ENCODE measurements around the gene CCDC88C.
A peak's percentile ranks its signal among the peaks of the same experiment; 100 is the strongest.

Gene CCDC88C

DNA sequence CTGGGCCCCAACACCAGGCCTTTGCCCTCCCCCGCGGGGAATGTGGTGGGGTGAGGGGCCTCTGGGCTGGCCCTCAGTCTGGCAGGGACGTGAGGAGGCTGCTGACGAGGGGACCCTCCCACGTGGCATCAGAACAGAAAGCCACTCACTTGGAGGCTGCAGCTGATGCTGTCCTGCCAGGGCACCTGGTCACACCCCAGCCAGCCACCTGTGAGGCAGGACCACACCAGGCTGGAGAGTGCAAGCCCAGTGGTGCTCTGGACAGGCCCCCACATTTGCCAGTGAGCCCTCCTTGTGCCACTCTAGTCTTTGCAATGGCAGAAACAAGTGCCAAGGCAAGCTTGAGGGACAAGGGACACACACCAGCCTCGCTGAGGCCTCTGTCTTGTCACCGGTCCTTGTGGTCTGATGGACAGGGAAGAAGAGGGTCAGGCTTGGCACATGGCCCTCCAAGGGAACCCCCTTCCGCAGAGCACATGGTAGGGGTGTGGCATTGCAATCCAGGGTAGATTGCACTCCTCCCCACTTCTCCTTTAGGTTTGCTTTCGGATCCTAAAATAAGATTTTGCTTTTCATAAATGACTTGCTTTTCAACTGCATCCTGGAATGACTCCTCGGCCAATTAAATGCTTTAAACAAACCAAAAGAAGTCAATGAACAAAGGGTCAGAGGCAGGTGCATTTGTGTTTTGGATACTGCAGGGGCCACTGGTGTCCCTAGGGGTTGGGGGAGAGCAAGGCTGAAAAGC lies 53.7 kb downstream of the CCDC88C start:
- no peak for DNase-seq

DNA sequence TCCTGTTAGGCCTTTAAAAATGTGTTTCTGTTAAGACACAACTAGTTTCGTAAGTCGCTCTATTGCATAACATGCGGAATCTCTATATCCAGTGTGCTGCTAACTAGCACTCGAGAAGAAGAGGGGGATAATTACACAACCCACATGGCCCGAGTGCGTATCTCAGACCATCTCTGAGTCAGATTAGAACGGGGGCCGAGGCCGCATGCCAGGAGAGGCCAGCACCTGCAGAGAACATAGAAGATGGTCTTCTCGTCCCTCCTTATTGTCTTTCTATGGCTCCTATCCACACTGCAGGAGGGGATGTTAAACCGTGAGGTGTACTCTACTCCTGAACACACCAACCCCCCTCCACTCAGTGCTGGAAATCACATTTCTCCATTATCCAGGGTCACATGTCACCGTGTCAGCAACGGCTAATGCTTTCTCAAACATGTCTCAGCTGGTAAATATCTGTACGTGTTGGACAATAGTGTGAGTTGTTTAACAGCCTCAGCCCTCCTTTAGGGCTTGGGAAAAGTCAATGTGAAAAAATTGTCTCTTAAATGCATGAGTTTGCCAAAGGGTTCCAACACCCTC lies 56.3 kb downstream of the CCDC88C start:
- no peak for DNase-seq

DNA sequence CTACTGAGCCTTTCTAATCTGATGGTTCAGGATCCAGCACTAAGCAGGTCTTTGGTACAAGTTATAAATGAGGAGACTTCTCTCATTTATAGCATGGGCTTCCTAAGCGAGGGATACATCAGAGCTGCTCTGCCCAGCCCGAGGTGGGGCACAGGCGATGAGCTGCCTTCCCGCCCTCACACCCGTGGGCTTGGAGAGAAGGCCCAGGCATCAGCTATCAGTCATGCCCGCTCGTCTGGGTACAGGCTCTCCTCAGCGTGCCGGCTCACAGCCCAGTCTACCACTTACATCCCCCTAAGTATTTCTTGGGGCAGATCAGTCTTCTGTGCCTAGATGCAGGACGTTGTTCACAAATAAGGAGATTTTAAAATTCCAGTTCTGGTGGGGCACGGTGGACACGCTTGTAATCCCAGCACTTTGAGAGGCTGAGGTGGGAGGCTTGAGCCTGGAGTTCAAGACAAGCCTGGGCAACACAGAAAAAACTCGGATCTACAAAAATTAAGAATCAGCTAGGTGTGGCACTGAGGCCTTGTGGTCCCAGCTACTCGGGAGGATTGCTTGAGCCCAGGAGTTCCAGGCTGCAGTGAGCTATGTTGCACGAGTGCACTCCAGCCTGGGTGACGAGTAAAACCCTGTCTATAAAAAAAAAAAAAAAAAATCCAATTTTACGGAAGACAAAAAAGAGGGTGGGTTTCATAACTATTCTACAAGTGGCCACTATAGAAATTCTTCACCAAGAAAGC lies 57.0 kb downstream of the CCDC88C start:
- DNase-seq: no peak

DNA sequence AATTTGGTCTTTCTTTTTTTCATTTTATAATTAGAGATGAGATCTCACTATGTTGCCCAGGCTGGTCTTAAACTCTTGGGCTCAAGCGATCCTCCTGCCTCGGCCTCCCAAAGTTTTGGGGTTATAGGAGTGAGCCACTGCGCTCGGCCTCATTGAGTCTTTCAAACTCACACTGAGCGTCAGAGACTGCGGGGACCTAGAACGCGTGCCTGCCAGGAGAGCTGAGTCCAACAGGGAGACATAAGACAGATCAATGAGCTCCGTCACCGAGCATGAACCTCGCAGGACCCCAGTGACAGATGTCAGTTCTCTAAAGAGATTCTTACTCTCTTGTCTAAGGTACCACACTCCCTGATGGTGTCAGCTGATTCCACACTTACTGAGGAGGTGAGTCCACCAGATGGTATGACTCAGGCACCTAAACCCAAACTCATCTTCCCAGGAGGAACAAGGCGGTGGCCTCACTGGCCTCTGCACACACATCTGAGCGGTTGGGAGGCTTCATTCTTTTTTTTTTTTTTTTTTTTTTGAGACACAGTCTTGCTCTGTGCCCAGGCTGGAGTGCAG lies 58.9 kb downstream of the CCDC88C start:
- DNase-seq: no peak

DNA sequence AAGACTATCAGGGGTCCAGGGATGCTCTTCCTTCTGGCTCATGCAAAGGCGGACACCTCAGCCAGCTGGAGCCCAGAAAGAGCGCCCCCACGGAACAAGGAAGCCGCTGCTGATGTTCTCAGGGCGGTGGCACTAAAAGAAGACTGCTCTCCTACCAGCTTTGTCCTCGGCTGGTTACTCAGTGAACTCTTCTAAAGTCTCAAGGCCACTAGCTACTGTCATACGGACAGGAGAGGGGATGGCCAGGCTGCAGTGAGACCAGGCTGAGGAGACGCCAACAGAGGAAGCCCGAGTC lies 59.6 kb downstream of the CCDC88C start:
- no peak for DNase-seq

DNA sequence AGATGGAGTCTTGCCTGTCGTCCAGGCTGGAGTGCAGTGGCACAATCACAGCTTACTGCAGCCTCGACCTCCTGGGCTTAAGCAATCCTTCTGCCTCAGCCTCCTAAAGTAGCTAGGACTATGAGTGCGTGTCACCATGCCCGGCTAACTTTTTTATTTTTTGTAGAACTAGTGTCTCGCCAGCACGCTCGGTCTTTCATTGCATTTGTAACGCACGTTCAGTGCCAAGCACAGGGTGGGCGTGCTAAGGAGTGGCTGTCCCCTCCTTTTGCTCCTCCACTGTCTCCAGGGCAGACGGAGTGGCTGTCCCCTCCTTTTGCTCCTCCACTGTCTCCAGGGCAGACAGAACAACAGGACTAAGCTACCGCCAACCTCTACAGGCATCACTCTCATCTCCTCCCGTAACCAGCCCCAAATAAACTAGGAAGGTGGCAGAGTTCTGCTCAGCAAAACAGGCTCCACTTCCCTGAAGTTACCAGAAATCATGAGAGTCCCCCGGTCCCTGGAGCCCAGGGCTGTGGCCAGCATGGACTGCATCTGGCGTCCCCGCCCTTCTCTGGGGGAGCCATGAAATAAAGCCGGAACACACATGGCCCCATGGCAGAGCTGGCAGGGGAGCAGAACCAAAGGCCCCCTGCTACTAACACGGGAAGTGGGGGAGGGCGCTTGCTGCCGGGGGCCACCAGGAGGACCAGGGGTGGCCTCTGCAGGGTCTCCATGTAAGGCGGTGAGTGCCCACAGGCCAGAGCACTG lies 60.2 kb downstream of the CCDC88C start:
- DNase-seq: no peak

DNA sequence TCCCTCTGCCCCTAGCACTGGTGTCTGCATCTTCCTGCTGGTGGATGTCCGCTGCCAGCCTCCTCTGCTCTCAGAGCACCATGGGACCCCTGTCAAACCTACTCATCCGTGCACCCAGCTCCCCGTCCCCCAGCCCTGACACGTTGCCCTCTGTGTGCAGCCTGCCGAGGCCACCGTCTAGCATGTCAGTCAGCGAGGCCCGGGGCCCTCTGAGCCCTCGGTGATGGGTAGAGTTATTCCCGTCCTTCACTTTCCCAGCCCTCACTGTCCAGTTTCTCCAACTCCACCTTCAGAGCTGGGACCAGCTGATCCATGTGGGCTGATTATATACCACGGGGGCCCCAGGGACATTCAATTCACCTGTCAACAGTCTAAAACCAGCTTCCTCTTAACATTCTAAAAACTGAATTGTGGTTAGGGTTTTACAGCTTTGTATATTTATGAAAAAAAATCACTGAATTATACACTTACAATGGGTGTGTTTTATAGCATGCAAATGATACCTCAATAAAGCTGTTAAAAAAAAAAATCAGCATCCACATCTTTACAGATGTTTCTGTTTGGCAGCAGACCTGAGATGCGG lies 61.3 kb downstream of the CCDC88C start:
- DNase-seq: no peak

DNA sequence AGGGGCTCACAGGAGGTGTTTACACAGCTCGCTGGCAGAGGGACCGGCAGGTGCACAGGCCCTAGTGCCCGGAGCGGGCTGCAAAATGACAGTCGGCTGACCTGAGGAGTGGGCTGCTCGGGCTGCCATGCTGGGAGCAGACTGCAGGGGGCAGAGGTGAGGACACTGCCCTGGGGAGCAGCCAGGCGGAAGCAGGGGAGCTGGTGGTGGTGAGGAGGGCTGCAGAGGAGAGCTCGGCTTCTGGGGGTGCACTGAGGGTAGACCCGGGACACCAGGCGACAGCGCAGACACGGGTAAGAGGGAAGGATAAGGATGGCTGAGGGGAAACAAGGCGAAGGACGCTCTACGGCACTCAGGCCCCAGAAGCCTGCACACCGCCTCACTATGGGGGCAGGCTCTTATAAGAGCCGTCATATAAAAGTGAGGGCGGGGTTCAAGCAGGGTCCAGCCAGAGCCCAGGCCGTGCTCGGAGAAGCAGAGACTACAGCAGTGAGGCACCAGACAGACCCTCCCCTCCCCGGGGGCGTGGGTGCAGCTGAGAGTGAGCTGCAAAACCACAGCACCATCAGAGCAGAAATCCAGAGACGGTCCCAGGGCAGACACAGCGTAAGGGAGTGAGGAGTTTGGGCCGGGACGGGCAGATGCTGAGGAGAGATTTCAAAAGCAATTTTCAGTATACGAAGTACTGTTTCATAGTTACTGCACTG lies 62.5 kb downstream of the CCDC88C start:
- peak; percentile 46 to 56 for DNase-seq

DNA sequence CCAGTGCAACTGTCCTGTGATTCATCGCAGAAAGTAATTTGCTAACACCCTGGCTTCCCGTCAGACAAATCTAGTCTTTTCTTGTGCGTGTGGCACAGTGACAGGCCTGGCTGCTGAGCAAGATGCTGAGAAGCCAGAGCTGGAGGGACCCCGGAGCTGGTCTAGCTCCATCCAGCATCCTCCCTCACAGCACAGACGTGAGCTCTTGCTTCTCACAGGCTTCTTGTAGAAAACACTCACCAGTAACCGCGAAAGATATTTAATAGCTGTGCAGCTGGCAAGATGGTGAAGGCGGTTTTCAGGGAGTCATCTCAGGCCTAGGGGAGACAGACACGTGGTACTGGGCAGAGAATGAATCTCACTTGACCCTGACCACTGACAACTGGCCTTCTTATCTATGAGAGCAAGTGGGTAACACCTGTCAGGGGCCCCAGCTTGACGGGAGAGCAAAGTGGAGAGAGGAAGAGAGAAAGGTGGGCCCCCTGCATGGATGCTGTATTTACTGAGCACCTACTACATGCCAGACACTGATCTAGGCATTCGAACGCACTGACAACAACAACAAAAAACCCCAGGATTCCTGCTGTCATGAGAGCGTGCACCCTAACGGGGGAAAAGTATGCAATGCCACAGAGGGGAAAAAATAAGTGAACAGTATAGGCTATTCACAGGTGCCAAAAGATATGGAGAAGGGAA lies 63.3 kb downstream of the CCDC88C start:
- DNase-seq: no peak

DNA sequence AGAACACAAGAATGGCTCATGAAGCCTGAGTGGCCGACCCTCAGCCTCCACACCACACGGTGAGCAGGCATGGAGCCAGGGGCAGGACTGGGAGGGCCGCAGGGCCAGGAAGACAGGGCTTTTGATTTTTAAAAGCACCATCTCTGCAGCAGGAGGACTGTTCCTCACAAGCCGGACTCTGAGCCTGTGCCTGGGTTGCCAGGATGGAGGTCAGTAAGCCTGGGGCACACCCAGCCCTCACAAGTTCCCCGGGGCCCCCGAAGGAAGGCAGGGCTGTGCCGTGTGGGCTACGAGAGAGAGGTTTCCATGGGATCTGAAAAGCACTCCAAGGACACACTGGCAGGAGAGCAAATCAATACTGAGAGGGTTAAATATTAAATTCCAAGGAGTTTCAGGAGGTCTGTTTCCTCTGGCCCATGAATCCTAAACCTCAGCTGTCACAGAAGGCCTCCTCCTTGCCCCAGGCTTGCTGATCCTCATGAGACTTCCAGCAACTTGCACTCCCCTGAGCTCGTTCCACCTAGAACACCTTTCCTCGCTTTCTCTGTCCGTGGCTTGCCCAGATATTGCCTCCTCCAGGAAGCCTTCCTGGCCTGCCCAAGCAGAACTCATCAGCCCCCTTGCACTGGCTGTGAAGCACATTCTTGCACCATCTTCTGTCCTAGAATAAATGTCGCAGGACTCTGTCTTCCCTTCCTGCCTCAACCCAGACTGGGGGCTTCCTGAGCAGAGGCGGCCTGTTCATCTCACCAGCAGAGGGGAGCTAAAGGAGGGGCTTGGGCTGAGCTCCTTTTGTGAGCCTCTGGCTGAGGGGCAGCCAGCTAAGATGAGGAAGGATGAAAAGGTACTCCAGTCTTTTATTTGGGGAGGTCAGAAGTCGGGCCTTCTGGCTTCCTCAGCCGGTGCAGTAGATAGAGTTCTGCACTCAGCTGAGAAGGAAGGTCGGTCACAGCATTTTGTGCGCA lies 64.6 kb downstream of the CCDC88C start:
- no peak for DNase-seq

DNA sequence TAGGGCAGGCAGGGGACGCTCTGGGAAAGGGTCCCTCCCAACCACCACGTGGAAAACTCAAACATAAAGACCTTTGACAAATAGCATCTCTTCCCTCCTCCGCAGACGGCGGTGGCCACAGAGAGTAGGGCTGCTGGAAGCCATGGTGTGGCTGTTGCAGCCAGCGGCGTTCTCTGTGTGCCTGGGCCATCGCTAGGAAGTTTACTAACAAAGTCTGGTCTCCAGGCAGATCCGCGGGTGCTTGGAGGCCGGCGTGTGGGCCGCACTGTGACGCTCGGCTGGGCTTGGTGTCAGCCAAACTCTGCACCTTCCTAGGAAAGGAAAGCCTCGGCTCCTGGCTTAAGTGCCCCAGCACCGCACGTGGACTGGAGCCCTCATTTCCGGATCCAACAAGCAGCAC lies 65.6 kb downstream of the CCDC88C start:
- no peak for DNase-seq

DNA sequence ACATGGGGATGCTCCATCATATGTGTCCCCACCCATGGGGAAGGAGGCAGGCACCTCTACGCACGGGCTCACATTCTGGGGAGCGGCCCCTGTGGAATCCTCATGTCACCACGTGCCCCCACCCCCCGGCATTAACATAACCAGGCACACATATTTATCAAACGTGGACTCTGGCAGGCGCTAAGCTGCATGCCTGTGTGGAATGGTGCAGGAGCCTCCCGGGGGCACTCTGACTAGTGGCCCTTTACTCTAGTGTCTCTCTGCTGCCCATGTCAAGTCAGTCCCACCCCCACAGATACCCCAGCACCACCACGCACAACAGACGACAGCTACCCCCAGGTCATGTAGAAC lies 66.1 kb downstream of the CCDC88C start:
- no peak for DNase-seq

DNA sequence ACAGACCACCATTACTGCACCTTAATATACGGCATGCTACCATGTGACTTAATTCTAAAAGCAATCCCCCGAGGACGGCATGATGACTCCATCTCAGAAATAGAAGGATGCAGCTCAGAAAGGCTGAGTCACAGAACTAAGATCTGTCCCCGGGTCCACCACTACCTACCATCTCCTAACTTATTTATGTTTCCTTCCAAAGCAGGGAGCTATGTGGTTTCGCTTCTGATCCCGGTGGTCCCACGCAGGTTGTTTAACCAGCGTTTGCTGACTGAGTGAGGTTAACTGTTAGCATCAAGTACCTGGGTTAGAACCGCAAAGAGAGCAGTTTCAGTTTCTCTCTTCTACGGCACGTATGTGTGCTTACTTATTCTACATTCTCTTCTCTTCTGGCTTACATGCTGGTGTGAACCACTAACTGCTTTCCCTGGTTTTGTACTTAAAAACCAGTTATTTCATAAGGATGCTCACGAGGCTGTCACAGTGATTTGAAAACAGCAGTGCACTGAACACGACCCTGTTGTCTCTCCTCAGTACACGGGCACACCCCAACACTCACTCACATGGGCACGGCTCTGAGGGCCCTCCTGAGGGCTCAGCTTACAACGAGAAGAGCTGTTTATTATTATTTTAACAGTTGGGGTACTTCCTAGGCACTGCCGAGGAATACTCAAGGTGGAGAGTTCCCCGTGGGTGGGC lies 66.7 kb downstream of the CCDC88C start:
- DNase-seq: peak; percentile 39 to 48

DNA sequence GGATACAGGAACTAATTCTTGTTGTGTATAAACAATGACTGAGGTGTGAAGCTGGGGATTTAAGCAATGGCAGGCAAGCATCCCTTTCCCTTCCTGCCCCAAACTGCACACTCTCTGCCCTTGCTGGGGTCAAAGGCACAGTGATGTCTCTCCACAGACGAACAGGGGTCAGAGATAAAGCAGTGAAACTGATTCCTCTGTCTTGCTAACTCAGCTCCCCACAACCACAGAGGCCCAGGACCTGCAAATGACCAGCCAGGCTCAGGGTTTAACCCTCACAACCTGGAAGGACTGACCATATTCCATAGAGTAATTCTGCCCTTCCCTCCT lies 67.2 kb downstream of the CCDC88C start:
- DNase-seq: no peak

DNA sequence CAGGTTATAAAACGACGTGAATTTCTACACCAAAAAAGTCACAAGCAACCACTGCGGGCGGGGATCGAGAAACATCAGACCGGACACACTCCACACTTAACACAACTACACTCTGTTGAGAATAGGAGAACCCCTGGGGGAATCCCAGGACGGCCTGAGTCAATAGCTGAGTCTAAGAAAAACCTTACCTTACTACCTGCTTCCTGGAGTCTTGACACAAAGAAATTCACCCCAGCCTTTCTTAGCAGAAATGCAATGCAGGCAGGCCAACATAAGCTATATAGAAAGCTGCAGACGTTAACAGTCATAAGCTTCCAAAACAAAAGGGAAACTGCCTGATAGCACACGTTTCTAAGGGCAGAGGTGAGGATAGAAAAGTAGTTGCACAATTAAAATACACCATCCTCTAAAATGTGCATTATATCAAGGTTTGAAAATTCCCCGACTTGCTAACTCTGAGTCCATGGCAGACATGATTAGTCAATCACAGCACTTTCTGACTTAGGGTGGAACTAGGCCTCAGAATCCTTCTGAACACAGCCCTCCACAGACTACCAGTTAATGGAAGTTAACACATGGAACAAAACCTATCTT lies 68.0 kb downstream of the CCDC88C start:
- DNase-seq: peak; percentile 59 to 71

DNA sequence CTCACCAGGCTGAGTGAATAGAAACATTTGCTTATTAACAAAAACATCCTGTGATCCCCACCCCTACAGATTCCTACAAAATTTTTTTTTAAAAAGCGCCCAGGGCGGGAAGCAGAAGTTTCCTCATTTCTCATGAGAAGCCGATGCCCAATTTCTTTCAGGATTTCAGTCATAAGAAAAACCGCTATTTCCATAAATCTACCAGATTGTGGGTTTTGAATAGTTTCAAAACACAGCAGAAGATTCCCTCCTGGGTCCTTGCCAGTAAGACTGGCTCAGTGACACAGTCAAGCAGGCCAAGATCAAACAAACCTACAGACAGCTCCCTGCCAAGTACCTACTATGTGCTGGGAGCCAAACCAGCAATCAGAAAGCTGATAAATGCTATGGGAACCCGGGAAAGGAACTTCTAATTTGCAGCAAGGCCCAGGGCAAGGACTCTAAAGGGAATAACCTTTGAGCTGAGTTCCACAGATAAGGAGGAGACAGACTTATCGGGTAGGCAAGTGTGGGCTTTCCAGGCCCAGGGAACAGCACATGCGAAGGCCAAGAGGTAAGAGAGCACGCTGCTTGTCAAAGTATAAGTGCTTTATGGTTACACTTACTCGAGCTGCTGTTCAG lies 68.7 kb downstream of the CCDC88C start:
- no peak for DNase-seq

DNA sequence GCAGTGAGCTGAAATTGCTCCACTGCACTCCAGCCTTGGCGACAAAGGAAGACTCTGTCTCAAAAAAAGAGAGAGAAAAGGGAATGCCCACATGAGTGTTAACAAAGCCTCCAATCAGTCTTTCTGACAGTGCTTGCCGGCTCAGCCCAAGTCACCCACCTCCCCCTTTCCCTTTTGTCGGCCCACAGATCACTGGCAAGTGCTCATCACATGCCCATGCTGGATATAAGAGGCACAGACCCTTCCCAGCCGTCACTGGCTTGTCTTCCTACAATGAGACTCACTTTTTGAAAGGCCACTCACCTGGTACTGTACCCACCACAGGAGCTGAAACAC lies 70.8 kb downstream of the CCDC88C start:
- DNase-seq: no peak

DNA sequence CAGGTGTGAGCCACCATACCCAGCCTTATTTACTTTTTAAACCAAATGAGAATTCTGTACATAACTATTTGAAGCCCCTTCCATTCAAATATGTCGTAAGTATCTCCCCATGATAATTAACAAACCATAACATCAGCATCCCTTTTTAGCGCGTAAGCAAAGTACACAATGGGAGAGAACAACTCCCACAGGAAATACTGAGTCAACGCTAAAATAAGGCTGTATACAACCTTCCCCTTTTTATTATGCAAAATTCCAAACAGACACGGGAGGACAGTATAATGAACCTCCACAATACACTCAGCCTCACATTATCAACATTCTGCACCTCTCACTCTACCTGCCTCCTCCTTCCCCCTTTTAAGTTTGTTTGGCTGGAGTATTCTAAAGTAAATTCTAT lies 73.5 kb downstream of the CCDC88C start:
- DNase-seq: no peak

DNA sequence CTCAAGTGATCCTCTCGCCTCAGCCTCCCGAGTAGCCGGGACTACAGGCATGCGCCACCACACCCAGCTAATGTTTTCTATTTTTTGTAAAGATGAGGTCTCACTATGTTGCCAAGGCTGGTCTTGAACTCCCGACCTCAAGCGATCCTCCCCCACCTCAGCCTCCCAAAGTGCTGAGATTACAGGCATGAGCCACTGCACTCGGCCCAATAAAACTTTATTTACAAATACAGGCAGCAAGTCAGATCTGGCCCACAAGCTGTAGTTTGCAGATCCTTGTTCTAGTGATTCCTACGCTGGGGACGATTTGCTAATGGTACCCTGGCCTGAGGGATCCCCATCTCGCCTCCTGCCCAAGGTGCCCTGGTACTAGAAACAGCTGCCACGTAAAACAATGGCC lies 74.6 kb downstream of the CCDC88C start:
- no peak for DNase-seq

Measured in activated CD4-positive, alpha-beta T cell treated with anti-CD3 and anti-CD28 coated beads, Interleukin-2, amount 50 U/mL, for 4 hours (primary cell).